ENCODE measurements around the gene POLD3. TPM values are rescaled to one million over a fixed set of nuclear protein-coding genes. Genes with fewer than 3 reads are reported as not detected.

The POLD3 gene
- total RNA-seq, 1 donor from 2014 or later: 16.3 TPM

DNA sequence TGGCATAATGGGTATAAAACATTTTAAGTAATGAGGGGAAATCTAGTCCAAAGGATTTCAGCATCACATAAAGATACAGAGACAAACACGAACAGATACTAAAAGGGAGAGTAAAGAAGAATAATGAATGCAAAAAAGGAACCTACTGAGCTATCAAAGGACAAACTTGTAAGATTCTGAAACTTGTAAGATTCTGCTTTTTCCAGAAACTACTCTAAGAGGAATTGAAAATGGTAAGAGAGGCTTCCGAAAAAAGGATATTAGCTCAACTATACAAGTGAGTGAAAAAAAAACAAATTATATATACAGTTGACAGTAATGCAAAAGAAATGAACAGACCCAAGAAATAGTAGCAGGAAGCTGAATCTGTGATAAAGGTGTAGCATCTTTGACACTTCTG is 37.7 kb downstream of the POLD3 start:
- DNase-seq (no peak), ATAC-seq (ENCODE audit: low read depth) (no peak)
- Mint-ChIP-seq H3K4me3 (peak overlapping the region; percentile 2), H3K36me3 (ENCODE audit: low read depth) (peaks cover 67% of the 10 kb centered on the region), H3K27me3 (no peaks in the 10 kb centered on the region), H3K9me3 (no peaks in the 10 kb centered on the region), H3K4me1 (peaks cover 9% of the 10 kb centered on the region), H3K27ac (no peak overlapping the region)
- POLR2A ChIA-PET: no interaction called here
- CTCF ChIA-PET: no interaction called here
- TF ChIP-seq, protein P1, sequence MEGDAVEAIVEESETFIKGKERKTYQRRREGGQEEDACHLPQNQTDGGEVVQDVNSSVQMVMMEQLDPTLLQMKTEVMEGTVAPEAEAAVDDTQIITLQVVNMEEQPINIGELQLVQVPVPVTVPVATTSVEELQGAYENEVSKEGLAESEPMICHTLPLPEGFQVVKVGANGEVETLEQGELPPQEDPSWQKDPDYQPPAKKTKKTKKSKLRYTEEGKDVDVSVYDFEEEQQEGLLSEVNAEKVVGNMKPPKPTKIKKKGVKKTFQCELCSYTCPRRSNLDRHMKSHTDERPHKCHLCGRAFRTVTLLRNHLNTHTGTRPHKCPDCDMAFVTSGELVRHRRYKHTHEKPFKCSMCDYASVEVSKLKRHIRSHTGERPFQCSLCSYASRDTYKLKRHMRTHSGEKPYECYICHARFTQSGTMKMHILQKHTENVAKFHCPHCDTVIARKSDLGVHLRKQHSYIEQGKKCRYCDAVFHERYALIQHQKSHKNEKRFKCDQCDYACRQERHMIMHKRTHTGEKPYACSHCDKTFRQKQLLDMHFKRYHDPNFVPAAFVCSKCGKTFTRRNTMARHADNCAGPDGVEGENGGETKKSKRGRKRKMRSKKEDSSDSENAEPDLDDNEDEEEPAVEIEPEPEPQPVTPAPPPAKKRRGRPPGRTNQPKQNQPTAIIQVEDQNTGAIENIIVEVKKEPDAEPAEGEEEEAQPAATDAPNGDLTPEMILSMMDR (IDR thresholded peaks at IDR 0.05): no peak
- intact Hi-C loops (cut with micrococcal nuclease): no loop called here

- no peaks in the 10 kb centered on the region for H3K9me3 Mint-ChIP-seq
- H3K27ac Mint-ChIP-seq: no peak overlapping the region
- POLR2A ChIA-PET: no interaction called here
- peaks cover 70% of the 10 kb centered on the region for H3K36me3 Mint-ChIP-seq (ENCODE audit: low read depth)
- peaks cover 9% of the 10 kb centered on the region for H3K4me1 Mint-ChIP-seq
- TF ChIP-seq, protein P1 (IDR thresholded peaks at IDR 0.05): no peak
- H3K27me3 Mint-ChIP-seq: no peaks in the 10 kb centered on the region
- ATAC-seq (ENCODE audit: low read depth) (no peak), DNase-seq (no peak)
- intact Hi-C loops (cut with micrococcal nuclease): no loop called here
- CTCF ChIA-PET: no interaction called here
- H3K4me3 Mint-ChIP-seq: no peak overlapping the region
Observed at GRCh38 chr11:74633406-74634393, 41.3 kb downstream of the POLD3 start.

DNA sequence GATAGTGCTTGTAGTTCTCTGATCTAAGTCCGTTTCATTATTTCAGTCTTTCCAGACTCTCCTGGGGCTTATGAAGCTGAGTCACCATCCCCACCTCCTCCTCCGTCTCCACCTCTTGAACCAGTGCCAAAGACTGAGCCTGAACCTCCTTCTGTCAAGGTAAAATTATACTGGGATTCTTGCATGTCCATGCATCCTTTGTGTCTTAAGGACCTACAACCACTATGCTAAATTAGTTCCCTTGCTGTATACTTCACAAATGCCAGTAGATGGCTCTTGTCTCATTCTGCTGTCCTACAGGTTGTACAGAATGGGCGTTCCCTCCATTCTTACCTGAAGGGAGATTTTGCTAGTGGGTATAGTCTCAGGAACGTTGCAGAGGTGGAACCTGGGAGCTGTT is 42.2 kb downstream of the POLD3 start:
- peaks cover 9% of the 10 kb centered on the region for H3K4me1 Mint-ChIP-seq
- peaks cover 65% of the 10 kb centered on the region for H3K36me3 Mint-ChIP-seq (ENCODE audit: low read depth)
- POLR2A ChIA-PET: no interaction called here
- H3K27ac Mint-ChIP-seq: no peak overlapping the region
- DNase-seq (no peak), ATAC-seq (ENCODE audit: low read depth) (no peak)
- TF ChIP-seq, protein P1 (IDR thresholded peaks at IDR 0.05): no peak
- H3K9me3 Mint-ChIP-seq: no peaks in the 10 kb centered on the region
- intact Hi-C loops (cut with micrococcal nuclease): no loop called here
- CTCF ChIA-PET: no interaction called here
- H3K27me3 Mint-ChIP-seq: no peaks in the 10 kb centered on the region
- H3K4me3 Mint-ChIP-seq: no peak overlapping the region

DNA sequence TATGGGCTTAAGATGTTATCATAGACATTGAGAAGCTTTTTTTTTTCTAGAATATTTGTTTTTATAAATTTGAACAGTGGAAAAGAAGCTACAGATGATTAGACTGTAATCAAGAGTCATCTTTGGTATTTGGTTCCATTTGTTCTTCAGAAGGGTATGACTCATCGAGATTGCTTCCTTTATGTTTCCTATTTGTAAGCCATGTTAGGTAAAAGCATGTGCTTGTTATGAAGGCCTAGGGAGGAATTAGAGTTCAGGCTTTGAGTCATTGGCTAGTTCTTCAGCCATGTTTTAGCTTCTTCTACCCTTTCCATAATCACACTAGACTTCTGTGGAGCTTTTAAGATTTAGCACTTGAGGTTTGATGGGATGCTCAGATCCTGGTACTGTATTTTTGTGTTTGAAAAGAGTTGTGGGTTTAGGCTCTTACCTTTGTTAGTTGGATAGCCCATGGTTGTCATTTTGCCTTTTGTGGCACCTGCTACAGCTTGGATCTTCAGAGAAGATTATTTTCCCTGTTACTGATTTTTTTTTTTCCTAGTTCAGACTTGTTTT is 44.3 kb downstream of the POLD3 start:
- Mint-ChIP-seq H3K4me1 (peaks cover under 1% of the 10 kb centered on the region), H3K36me3 (ENCODE audit: low read depth) (peaks cover 74% of the 10 kb centered on the region), H3K27me3 (no peaks in the 10 kb centered on the region), H3K27ac (no peak overlapping the region), H3K9me3 (no peaks in the 10 kb centered on the region), H3K4me3 (no peak overlapping the region)
- no peak for DNase-seq
- TF ChIP-seq, protein P1 (IDR thresholded peaks at IDR 0.05): no peak
- CTCF ChIA-PET: no interaction called here
- POLR2A ChIA-PET: no interaction called here
- no peak for ATAC-seq (ENCODE audit: low read depth)
- intact Hi-C loops (cut with micrococcal nuclease): no loop called here

DNA sequence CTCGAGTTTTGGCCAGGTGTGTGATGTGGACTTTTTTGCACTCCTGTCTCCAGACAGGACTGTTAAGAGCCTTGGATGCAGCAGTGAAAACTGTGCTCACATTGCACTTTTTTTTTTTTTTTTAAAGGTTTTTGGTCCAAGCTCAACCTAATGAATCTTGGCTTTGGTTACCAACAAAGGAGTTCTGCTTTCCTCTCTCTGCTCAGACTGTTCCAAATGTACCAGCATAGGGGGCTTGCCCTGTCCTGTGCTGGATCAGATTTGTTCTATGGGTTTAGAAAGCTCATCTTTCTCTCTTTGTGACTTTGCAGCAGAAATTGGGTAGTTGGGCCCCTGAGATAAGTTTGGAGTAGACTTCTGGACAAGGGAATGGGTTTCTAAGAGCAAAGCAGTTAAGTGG is 45.3 kb downstream of the POLD3 start:
- POLR2A ChIA-PET: no interaction called here
- intact Hi-C loops (cut with micrococcal nuclease): no loop called here
- Mint-ChIP-seq H3K9me3 (no peaks in the 10 kb centered on the region), H3K36me3 (ENCODE audit: low read depth) (peaks cover 76% of the 10 kb centered on the region), H3K4me3 (no peak overlapping the region), H3K27me3 (no peaks in the 10 kb centered on the region), H3K27ac (no peak overlapping the region), H3K4me1 (no peaks in the 10 kb centered on the region)
- CTCF ChIA-PET: no interaction called here
- DNase-seq (no peak), ATAC-seq (ENCODE audit: low read depth) (no peak)
- TF ChIP-seq, protein P1 (IDR thresholded peaks at IDR 0.05): no peak
